Chondrocyte (in vitro differentiated cells): ENCODE results near the gene SUB1. TPM values are rescaled to one million over a fixed set of nuclear protein-coding genes. Genes with fewer than 3 reads are reported as not detected.
"Not testable (repeated sequence)": the region's sequence is repeated elsewhere in the genome, so short reads cannot be mapped to it uniquely, and the experiment has no call there.

ENCODE experiments used
- DNase-seq: peaks from one replicate; pipeline ENCODE4 v3.0.0; 2021; ENCODE audit warnings: mixed read lengths, low spot score
- H3K27ac Mint-ChIP-seq: one replicate; pipeline ENCODE4 v1.8.0; 2021; ENCODE audit warnings: mild to moderate bottlenecking, moderate library complexity, mixed read lengths; ENCODE audit not compliant: unreplicated experiment
- H3K27me3 Mint-ChIP-seq: 2 replicates; pipeline ENCODE4 v1.8.0; 2021; ENCODE audit warnings: low read depth, mixed read lengths
- H3K36me3 Mint-ChIP-seq: 2 replicates; pipeline ENCODE4 v1.8.0; 2021; ENCODE audit warnings: low read depth, mixed read lengths
- H3K4me1 Mint-ChIP-seq: 2 replicates; pipeline ENCODE4 v1.8.0; 2021; ENCODE audit warnings: low read depth, mild to moderate bottlenecking, mixed read lengths
- H3K4me3 Mint-ChIP-seq: one replicate; pipeline ENCODE4 v1.8.0; 2021; ENCODE audit warnings: mild to moderate bottlenecking, moderate library complexity, mixed read lengths; ENCODE audit not compliant: unreplicated experiment
- H3K9me3 Mint-ChIP-seq: 2 replicates; pipeline ENCODE4 v1.8.0; 2021; ENCODE audit warnings: low read depth, mixed read lengths
- long read RNA-seq: library from polyadenylated mRNA; stranded (forward); transcript quantifications from one replicate; pipeline ENCODE4 v2.0.0, GENCODE V29; 2021
- total RNA-seq: library from RNA; stranded (reverse); gene quantifications from 3 replicates; pipeline ENCODE4 v1.2.1, GENCODE V29; 2021
- TF ChIP-seq, protein P1 (sequence below): fragments of 200-600 bp; sonication (generic); IDR thresholded peaks from 2 replicates; pipeline ENCODE4 v1.5.0; 2021; ENCODE audit warnings: antibody characterized with exemption, mild to moderate bottlenecking, moderate library complexity

The SUB1 gene
- 157 to 211 TPM (median 163 TPM) in 3 replicates for total RNA-seq
- long read RNA-seq, full-length matches to known transcripts: 159 of 164 reads
- long read RNA-seq, partial matches to known transcripts: 0 of 164 reads
- long read RNA-seq, other reads (novel, unspliced or antisense): 5 of 164 reads

DNA sequence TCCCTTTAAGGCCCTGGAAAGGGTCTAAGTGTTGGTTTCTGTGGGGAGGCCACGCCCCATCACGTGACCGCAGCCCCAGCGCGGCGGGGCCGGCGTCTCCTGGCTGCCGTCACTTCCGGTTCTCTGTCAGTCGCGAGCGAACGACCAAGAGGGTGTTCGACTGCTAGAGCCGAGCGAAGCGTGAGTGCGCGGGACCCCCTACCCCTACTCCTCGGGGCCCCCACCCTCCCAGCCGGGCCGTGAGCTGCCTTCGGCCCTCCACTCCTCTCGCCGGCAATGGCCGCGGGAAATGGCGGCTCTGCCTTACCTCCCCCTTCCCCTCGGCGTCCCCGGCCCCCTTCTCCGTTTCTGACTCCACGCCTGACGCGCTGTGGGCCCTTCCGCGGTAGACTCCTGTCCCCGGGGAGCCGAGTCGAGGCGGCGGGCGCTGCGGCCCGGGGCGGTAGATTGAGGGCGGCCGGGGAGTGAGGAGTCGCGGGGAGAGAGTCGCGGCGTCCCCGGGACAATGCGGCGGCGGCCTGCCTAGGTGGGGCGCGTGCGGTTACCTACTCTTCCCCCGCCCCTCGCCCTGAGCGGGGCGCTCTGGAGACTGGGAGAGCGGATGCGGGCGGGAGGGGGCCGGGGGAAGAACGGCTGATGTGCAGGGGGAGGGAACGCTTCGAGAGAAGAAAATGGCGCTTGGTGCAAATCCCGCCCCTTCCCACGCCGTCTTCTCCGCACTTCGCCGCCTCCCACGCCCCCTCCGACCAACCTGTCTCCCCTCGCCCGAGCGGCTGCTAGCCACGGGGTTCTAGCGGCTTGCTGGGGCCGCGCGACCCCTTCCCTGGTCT is at the start of gene SUB1:
SUB1 (plus strand) TSS at position 112 of the 830 bp plus-strand sequence. CDS start 2,956 bp downstream, outside the sequence.
- Mint-ChIP-seq H3K27me3 (no peaks in the 10 kb centered on the region), H3K4me1 (peaks cover 37% of the 10 kb centered on the region), H3K36me3 (peaks cover 5% of the 10 kb centered on the region), H3K27ac (peak within 1 kb of the TSS; percentile 97), H3K4me3 (peak within 1 kb of the TSS; percentile 98), H3K9me3 (no peaks in the 10 kb centered on the region)
- TF ChIP-seq, protein P1, sequence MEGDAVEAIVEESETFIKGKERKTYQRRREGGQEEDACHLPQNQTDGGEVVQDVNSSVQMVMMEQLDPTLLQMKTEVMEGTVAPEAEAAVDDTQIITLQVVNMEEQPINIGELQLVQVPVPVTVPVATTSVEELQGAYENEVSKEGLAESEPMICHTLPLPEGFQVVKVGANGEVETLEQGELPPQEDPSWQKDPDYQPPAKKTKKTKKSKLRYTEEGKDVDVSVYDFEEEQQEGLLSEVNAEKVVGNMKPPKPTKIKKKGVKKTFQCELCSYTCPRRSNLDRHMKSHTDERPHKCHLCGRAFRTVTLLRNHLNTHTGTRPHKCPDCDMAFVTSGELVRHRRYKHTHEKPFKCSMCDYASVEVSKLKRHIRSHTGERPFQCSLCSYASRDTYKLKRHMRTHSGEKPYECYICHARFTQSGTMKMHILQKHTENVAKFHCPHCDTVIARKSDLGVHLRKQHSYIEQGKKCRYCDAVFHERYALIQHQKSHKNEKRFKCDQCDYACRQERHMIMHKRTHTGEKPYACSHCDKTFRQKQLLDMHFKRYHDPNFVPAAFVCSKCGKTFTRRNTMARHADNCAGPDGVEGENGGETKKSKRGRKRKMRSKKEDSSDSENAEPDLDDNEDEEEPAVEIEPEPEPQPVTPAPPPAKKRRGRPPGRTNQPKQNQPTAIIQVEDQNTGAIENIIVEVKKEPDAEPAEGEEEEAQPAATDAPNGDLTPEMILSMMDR: peak; percentile 55
- peak; percentile 94 for DNase-seq

DNA sequence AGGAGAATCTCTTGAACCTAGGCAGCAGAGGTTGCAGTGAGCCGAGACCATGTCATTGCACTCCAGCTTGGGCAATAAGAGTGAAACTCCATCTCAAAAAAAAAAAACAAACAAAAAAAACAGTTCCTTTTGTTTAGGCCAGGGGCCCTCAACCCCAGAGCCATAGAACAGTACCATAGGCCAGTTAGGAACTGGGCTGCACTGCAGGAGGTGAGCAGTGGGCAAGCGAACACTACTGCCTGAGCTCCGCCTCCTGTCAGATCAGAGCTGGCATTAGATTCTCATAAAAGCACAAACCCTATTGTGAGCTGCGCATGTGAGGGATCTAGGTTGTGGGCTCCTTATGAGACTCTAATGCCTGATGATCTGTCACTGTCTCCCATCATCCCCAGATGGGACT is 49.1 kb upstream of the SUB1 start:
- no peaks in the 10 kb centered on the region for H3K27me3 Mint-ChIP-seq
- DNase-seq: no peak
- no peak overlapping the region for H3K27ac Mint-ChIP-seq
- H3K36me3 Mint-ChIP-seq: peaks cover 2% of the 10 kb centered on the region
- H3K9me3 Mint-ChIP-seq: peaks cover 3% of the 10 kb centered on the region
- no peak overlapping the region for H3K4me3 Mint-ChIP-seq
- peaks cover 29% of the 10 kb centered on the region for H3K4me1 Mint-ChIP-seq
- TF ChIP-seq, protein P1: no peak

DNA sequence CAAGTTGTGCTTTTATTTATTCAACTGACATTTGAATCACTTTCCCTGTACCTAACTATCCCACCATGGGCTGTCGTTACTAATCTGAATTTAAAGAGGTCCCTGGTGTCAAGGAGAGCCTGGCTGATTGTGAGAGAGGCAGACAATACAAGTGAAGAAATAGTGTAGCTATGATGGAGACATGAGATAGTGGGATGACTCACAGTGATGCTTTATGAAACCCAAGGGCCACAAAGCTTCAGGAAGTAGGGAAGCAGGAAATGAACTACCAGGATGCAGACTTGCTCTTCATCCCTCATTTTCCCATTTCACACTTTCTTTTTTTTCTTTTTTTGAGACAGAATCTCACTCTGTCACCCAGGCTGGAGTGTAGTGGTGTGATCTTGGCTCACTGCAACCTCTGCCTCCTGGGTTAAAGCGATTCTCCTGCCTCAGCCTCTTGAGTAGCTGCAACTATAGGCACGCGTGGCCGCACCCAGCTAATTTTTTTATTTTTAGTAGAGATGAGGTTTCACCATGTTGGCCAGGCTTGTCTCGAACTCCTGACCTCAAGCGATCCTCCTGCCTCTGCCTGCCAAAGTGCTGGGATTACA is 47.8 kb upstream of the SUB1 start:
- not testable (repeated sequence) for H3K36me3 Mint-ChIP-seq, H3K27ac Mint-ChIP-seq, DNase-seq

DNA sequence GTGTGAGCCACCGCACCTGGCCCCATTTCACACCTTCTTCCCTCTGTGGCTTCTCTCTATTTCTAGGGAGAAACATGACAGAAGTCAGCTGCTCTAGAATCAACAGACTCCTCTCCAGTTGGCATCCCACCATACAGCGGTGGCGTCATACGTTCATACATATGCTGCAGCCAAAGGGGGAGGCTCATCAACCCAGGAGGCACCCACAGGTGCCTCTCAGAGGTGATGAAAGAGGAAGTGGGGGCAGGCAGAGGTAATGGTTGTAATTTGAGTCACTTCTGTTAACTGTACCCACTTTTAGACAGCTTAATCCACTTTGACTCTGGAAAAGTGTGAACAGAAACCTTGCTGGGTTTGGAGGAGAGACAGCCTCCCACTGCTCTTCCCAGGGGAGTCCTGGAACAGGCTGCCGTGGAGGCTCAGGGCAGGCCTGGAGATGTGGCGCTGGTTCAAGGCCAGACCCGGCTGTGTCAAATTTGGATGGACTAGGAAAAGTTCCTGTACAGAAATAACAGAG is 47.3 kb upstream of the SUB1 start:
- Mint-ChIP-seq H3K36me3 (peaks cover 2% of the 10 kb centered on the region), H3K27me3 (no peaks in the 10 kb centered on the region), H3K27ac (no peak overlapping the region), H3K9me3 (peaks cover 6% of the 10 kb centered on the region), H3K4me3 (no peak overlapping the region), H3K4me1 (peaks cover 24% of the 10 kb centered on the region)
- no peak for DNase-seq
- TF ChIP-seq, protein P1: no peak

More for the DNA sequence above, 47.8 kb upstream of the SUB1 start:
- H3K4me3 Mint-ChIP-seq, H3K9me3 Mint-ChIP-seq, H3K27me3 Mint-ChIP-seq: not testable (repeated sequence)
- H3K4me1 Mint-ChIP-seq: peaks cover 22% of the 10 kb centered on the region

DNA sequence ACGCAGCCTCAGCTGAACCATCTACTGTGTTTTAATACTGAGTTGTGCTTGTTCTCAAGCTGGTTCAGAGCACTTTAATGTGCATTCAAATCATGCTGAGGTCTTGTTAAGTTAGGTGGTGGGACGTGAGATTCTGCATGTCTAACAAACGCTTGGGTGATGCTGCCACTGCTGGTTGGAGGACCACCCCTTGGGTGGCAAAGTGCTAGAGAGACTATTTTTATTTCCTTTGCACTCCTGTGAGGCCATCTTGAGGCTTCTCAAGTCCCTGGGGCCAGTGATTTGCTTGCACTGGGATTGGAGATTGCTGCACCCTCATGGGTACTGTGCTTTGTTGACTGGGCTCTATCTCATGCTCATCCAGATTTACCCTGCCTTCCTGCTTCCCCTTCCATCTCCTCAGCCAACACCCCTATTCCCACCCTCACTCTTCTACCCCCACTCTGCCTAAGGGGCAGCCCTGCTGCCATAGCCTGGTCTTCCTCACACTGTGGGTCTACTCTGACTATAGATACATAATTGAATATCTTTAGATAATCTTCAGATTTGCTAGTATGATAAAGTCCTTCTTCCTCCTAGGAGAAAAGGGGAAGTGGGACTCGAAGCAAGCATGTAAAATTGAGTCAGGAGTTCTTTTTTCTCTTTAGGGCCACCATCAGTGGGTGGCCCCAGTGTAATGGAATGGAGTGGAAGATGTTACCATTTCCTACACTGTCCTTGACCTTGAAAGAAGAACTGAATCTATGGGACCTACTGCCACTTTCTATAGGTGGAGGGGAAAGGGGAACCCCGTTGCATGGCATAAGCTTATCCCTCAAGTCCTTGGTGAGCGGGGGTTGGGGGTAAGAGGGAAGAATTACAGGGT is 45.1 kb upstream of the SUB1 start:
- no peak for DNase-seq
- no peak overlapping the region for H3K4me3 Mint-ChIP-seq
- no peak overlapping the region for H3K27ac Mint-ChIP-seq
- TF ChIP-seq, protein P1: no peak
- peaks cover 24% of the 10 kb centered on the region for H3K4me1 Mint-ChIP-seq
- H3K27me3 Mint-ChIP-seq: no peaks in the 10 kb centered on the region
- peaks cover 3% of the 10 kb centered on the region for H3K9me3 Mint-ChIP-seq
- no peaks in the 10 kb centered on the region for H3K36me3 Mint-ChIP-seq
